ENCODE results near the gene AGXT2.

DNA sequence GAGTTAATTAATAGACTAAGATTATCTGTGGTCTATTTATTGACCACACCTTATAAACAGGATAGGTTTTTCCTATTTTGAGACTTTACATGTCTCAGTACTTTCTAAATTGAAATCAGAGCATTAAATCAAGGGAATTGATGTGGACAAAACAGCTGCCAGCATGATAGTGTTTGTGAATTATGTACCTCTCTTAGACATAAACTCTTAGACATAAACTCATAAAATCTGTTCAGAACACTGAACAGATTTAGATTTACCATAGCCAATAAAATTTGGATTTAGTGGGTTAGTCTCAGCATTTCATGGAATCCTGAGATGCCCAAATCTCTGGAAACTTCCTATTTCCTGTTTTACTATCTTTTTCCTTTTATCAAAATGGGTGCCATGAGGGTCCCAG, 11.5 kb upstream of the AGXT2 start:
- TF ChIP-seq, protein P1, sequence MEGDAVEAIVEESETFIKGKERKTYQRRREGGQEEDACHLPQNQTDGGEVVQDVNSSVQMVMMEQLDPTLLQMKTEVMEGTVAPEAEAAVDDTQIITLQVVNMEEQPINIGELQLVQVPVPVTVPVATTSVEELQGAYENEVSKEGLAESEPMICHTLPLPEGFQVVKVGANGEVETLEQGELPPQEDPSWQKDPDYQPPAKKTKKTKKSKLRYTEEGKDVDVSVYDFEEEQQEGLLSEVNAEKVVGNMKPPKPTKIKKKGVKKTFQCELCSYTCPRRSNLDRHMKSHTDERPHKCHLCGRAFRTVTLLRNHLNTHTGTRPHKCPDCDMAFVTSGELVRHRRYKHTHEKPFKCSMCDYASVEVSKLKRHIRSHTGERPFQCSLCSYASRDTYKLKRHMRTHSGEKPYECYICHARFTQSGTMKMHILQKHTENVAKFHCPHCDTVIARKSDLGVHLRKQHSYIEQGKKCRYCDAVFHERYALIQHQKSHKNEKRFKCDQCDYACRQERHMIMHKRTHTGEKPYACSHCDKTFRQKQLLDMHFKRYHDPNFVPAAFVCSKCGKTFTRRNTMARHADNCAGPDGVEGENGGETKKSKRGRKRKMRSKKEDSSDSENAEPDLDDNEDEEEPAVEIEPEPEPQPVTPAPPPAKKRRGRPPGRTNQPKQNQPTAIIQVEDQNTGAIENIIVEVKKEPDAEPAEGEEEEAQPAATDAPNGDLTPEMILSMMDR (conservative IDR thresholded peaks at IDR 0.05 in 1 of 2, IDR thresholded peaks at IDR 0.05 in 1 of 2; ENCODE audit: low read depth in 1 of 2, low read length in 2 of 2) = no peak
- TF ChIP-seq EZH2 (IDR thresholded peaks at IDR 0.05; ENCODE audit: low read length, missing control alignments) = no peak

Data from fibroblast of lung (primary cell).